Smooth muscle cell (in vitro differentiated cells): ENCODE results near the gene HRCT1. TPM values are rescaled to one million over a fixed set of nuclear protein-coding genes. Genes with fewer than 3 reads are reported as not detected.

Experiments
- DNase-seq: peaks from one replicate; lab custom pipeline; 2025; ENCODE audit not compliant: unreplicated experiment; lab: John Stamatoyannopoulos, UW
- H2AFZ ChIP-seq: fragments of 200-600 bp; sonication (generic); 2 replicates; pipeline ENCODE4 v1.6.0; 2016; ENCODE audit warnings: antibody characterized with exemption, low read depth, mild to moderate bottlenecking
- H3F3A ChIP-seq: fragments of 200-600 bp; sonication (generic); 2 replicates; pipeline ENCODE4 v1.6.0; 2017; ENCODE audit warnings: antibody characterized with exemption, low read depth
- H3K27ac ChIP-seq: fragments of 200-600 bp; sonication (generic); 2 replicates; pipeline ENCODE4 v1.5.1; 2016; ENCODE audit warnings: low read depth, mild to moderate bottlenecking
- H3K27me3 ChIP-seq: fragments of 200-600 bp; sonication (generic); 2 replicates; pipeline ENCODE4 v1.6.1; 2016; ENCODE audit warnings: low read depth, mild to moderate bottlenecking
- H3K36me3 ChIP-seq: fragments of 200-600 bp; sonication (generic); 2 replicates; pipeline ENCODE4 v1.5.1; 2016; ENCODE audit warnings: low read depth
- H3K4me1 ChIP-seq: fragments of 200-600 bp; sonication (generic); 2 replicates; pipeline ENCODE4 v1.5.1; 2016; ENCODE audit warnings: low read depth
- H3K4me2 ChIP-seq: fragments of 200-600 bp; sonication (generic); 2 replicates; pipeline ENCODE4 v1.6.0; 2016; ENCODE audit warnings: mild to moderate bottlenecking
- H3K4me3 ChIP-seq: fragments of 200-600 bp; sonication (generic); 2 replicates; pipeline ENCODE4 v1.5.1; 2016; ENCODE audit warnings: mild to moderate bottlenecking
- H3K79me2 ChIP-seq: fragments of 200-600 bp; sonication (generic); 2 replicates; pipeline ENCODE4 v1.6.0; 2016; ENCODE audit warnings: low read depth, mild to moderate bottlenecking
- H3K9ac ChIP-seq: fragments of 200-600 bp; sonication (generic); 2 replicates; pipeline ENCODE4 v1.6.0; 2016; ENCODE audit warnings: low read depth
- H3K9me3 ChIP-seq: fragments of 200-600 bp; sonication (generic); replicated peaks from 2 replicates; pipeline ENCODE4 v1.5.1; 2016; ENCODE audit warnings: low read depth
- H4K20me1 ChIP-seq: fragments of 200-600 bp; sonication (generic); 2 replicates; pipeline ENCODE4 v1.6.0; 2016; ENCODE audit warnings: low read depth
- WGBS: methylation state at CpG from one replicate; pipeline ENCODE4 v1.1.7; 2016; ENCODE audit warnings: low lambda C conversion rate; 5-methylcytosine and 5-hydroxymethylcytosine counted together
- polyA plus RNA-seq: library from polyadenylated mRNA; unstranded; fragments of >200 nt; fragmentation: Nextera tagmentation; extraction: Ambion mirVana; gene quantifications from 2 replicates; pipeline ENCODE4 v1.2.1, GENCODE V29; 2016
- total RNA-seq: library from RNA; depleted of rRNA; stranded (reverse); fragments of >200 nt; gene quantifications from 2 replicates; pipeline ENCODE4 v1.2.3, GENCODE V29; 2014
- TF ChIP-seq, protein P1 (sequence below): fragments of 200-600 bp; sonication (generic); IDR thresholded peaks from 2 replicates; pipeline ENCODE4 v1.5.1; 2017; ENCODE audit warnings: borderline replicate concordance, mild to moderate bottlenecking, antibody characterized with exemption; ENCODE audit not compliant: insufficient read depth, poor library complexity, severe bottlenecking

HRCT1 gene
- total and polyA plus RNA-seq, 2 experiments from 2014 or later, result 0.45 TPM; not detected in 1

DNA sequence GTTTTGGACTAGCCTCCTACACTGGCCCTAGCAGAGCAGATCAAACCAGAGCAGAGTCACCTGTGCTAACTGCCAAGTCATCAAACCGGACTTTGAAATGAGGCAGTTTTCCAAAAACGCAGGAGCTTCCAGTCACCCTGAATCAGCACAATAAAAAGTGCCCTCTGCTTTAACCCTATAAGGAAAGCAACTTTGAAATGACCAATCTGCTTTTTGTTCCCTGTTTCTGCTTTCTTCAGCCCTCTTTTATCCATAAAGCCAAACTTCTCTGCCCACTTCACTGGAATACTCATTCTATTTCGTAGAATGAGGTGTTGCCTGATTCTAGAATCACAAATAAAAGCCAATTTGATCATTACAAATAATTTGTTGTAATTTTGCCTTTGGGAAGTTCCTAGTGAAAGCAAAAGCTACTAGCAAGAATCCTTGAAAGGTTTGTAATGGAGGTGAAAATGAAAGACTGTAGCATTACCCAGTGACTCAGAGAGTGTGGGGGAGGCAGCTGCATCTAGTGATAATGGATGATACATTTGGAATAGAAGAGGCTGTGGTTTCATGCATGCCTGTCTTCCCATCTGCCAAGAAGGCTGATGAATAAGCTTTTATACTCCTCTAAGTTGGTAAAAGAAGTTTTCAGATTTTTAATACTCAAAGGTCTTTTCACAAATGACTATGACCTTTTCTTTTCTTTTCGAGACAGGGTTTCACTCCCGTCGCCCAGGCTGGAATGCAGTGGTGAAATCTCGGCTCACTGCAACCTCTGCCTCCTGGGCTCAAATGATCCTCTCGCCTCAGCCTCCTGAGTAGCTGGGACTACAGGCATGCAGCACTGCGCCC, 18.1 kb downstream of the HRCT1 start:
- WGBS, result 29% methylated on average over 9 of the region's 9 CpGs
- no peaks in the 10 kb centered on the region for H3K36me3 ChIP-seq
- H3K79me2 ChIP-seq, result no peaks in the 10 kb centered on the region
- H3F3A ChIP-seq, result peaks cover 17% of the 10 kb centered on the region
- no peaks in the 10 kb centered on the region for H4K20me1 ChIP-seq
- H3K27me3 ChIP-seq, result no peaks in the 10 kb centered on the region
- H3K4me1 ChIP-seq, result peaks cover 7% of the 10 kb centered on the region
- H2AFZ ChIP-seq, result peak overlapping the region; percentile 48
- peak overlapping the region; percentile 78 for H3K4me2 ChIP-seq
- H3K4me3 ChIP-seq, result no peak overlapping the region
- TF ChIP-seq, protein P1, sequence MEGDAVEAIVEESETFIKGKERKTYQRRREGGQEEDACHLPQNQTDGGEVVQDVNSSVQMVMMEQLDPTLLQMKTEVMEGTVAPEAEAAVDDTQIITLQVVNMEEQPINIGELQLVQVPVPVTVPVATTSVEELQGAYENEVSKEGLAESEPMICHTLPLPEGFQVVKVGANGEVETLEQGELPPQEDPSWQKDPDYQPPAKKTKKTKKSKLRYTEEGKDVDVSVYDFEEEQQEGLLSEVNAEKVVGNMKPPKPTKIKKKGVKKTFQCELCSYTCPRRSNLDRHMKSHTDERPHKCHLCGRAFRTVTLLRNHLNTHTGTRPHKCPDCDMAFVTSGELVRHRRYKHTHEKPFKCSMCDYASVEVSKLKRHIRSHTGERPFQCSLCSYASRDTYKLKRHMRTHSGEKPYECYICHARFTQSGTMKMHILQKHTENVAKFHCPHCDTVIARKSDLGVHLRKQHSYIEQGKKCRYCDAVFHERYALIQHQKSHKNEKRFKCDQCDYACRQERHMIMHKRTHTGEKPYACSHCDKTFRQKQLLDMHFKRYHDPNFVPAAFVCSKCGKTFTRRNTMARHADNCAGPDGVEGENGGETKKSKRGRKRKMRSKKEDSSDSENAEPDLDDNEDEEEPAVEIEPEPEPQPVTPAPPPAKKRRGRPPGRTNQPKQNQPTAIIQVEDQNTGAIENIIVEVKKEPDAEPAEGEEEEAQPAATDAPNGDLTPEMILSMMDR, result no peak
- peak overlapping the region; percentile 96 for H3K27ac ChIP-seq
- DNase-seq, result no peak
- H3K9ac ChIP-seq, result peak overlapping the region; percentile 57
- no peaks in the 10 kb centered on the region for H3K9me3 ChIP-seq

DNA sequence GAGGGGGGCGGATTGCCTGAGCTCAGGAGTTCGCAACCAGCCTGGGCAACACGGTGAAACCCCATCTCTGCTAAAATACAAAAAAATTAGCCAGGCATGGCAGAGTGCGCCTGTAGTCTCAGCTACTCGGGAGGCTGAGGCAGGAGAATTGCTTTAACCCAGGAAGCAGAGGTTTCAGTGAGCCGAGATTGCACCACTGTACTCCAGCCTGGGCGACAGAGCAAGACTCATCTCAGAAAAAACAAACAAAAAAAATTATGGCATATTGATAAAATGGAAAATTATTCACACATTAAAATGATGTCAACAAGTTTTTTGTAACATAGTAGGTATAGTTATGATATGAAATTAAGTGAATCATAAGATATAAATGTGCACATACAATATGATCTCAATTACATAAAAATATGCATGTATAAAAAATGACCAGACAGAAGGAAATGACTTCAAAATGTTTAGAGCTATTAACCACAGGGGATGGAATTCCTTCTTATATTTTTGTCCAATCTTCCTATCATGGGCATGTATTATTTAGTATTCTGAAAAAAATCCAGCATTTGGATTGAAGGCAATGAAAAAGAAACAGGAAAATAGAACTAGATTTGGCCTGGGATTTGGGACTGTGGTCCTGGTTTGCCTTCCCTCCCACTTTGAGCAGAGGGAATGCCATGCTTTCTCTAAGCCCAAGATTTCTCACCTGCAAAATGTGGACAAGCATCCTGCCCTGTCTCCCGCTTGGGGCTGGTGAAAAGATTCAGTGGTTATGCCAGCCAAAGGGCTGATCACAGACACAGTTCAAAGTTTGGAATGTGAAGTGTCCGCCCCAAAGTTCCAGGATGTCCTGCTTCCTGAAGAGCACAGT, 22.8 kb downstream of the HRCT1 start:
- H3K9me3 ChIP-seq, result no peaks in the 10 kb centered on the region
- H4K20me1 ChIP-seq, result no peaks in the 10 kb centered on the region
- H3K27ac ChIP-seq, result no peak overlapping the region
- H3K4me2 ChIP-seq, result no peak overlapping the region
- H3K27me3 ChIP-seq, result no peaks in the 10 kb centered on the region
- DNase-seq, result no peak
- H3K36me3 ChIP-seq, result no peaks in the 10 kb centered on the region
- peaks cover 3% of the 10 kb centered on the region for H3K4me1 ChIP-seq
- H3K9ac ChIP-seq, result no peak overlapping the region
- TF ChIP-seq, protein P1, result no peak
- H3F3A ChIP-seq, result peaks cover 9% of the 10 kb centered on the region
- no peak overlapping the region for H3K4me3 ChIP-seq
- 91% methylated on average over 9 of the region's 9 CpGs for WGBS
- no peak overlapping the region for H2AFZ ChIP-seq
- no peaks in the 10 kb centered on the region for H3K79me2 ChIP-seq

DNA sequence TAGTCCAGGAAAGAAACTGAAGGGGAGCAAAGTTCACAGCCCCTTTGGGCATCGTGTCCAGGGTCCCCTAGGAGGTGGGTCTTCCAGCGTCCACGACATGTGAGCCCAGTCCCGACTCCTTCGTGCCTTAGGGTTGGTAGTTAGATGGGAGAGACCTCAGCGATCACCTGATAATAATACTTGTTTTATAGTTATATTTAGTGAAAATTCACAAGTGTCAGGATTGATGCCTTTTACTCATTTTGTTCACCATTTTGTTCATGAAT, 23.4 kb downstream of the HRCT1 start:
- DNase-seq, result no peak
- 93% methylated on average over 6 of the region's 6 CpGs for WGBS
- Histone ChIP-seq H3K36me3 (no peaks in the 10 kb centered on the region), H3K79me2 (no peaks in the 10 kb centered on the region), H3K9me3 (no peaks in the 10 kb centered on the region), H2AFZ (no peak overlapping the region), H4K20me1 (no peaks in the 10 kb centered on the region), H3K4me2 (no peak overlapping the region), H3F3A (peaks cover 8% of the 10 kb centered on the region), H3K4me3 (no peak overlapping the region), H3K9ac (no peak overlapping the region), H3K27me3 (no peaks in the 10 kb centered on the region), H3K4me1 (no peaks in the 10 kb centered on the region), H3K27ac (no peak overlapping the region)
- TF ChIP-seq, protein P1, result no peak
